NT2/D1 (cell line): ENCODE results near the gene RBBP9.

Experiments
- SUZ12 ChIP-seq: IDR thresholded peaks from 2 replicates; pipeline ENCODE4 v1.6.1; 2011; ENCODE audit not compliant: insufficient read length, insufficient read depth; ENCODE audit errors: extremely low read depth
- YY1 ChIP-seq: IDR thresholded peaks from 2 replicates; pipeline ENCODE4 v1.6.1; 2011; ENCODE audit not compliant: insufficient read length, insufficient read depth

DNA sequence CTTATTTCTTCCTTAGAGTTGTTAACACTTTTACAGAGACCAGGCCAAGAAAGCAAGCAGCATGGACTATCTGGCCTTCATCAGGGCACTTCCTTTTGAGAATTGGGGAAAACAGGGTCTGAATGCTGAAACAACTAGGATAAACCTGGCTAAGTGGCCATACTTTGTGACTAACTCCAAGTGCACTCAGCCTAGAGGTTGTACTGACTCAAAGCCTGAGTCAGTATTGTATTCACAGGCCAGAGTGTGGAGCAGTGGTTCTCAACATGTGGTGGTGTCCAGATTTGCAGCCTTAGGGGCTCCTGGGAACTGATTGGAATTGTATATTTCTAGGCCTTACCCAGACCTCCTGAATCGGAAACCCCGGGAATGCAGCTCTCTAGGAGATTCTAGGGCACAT lies 30.8 kb upstream of the RBBP9 start:
- no peak for TF ChIP-seq SUZ12
- TF ChIP-seq YY1: no peak
